Activated CD8-positive, alpha-beta memory T cell treated with anti-CD3 and anti-CD28 coated beads for 36 hours (primary cell): Measurements from ENCODE around the gene TMEM106C. TPM values are rescaled to one million over a fixed set of nuclear protein-coding genes. Genes with fewer than 3 reads are reported as not detected.

ENCODE experiments used
- total RNA-seq, 2 experiments: library from RNA; stranded (reverse); gene quantifications; one replicate each; pipeline ENCODE4 v1.2.3, GENCODE V29; 2021

Gene TMEM106C
- total RNA-seq, 2 experiments from 2014 or later: 199 to 200 TPM

Other genes with a start within 250 kb of the TMEM106C start
- gene ENDOU, start 238.1 kb upstream of the TMEM106C start, total RNA-seq: not detected
- gene RAPGEF3, start 204.7 kb upstream of the TMEM106C start, total RNA-seq: 1 to 10 TPM; 1.1 to 1.4 TPM
- gene SLC48A1, start 190.4 kb upstream of the TMEM106C start, total RNA-seq: 10 to 100 TPM; 12.0 to 12.9 TPM
- gene HDAC7, start 143.7 kb upstream of the TMEM106C start, total RNA-seq: 100 to 1,000 TPM; 225 to 247 TPM
- 100 to 1,000 TPM; 104 to 106 TPM for gene VDR, start 58.6 kb upstream of the TMEM106C start, total RNA-seq
- not detected for gene COL2A1, start 40.9 kb downstream of the TMEM106C start, total RNA-seq
- 10 to 100 TPM; 48.3 to 48.6 TPM for gene SENP1, start 142.5 kb downstream of the TMEM106C start, total RNA-seq
- 10 to 100 TPM; 50.0 to 55.2 TPM for gene PFKM, start 155.8 kb downstream of the TMEM106C start, total RNA-seq
- gene ASB8, start 193.9 kb downstream of the TMEM106C start, total RNA-seq: 10 to 100 TPM; 29.4 to 33.0 TPM
- 1 to 10 TPM in 1 of 2 experiments, under 1 TPM in 1; 0.95 to 1.2 TPM for gene CCDC184, start 220.0 kb downstream of the TMEM106C start, total RNA-seq
- not detected for gene OR10AD1, start 239.7 kb downstream of the TMEM106C start, total RNA-seq